Limb (tissue), 2 donors: ENCODE results near the gene GTPBP1.

ENCODE experiments used
- DNase-seq, 2 donors: peaks; one replicate each; pipeline ENCODE4 v3.0.0-alpha.2; 2016; ENCODE audit errors: extremely low spot score in 2 of 2

GTPBP1 gene

DNA sequence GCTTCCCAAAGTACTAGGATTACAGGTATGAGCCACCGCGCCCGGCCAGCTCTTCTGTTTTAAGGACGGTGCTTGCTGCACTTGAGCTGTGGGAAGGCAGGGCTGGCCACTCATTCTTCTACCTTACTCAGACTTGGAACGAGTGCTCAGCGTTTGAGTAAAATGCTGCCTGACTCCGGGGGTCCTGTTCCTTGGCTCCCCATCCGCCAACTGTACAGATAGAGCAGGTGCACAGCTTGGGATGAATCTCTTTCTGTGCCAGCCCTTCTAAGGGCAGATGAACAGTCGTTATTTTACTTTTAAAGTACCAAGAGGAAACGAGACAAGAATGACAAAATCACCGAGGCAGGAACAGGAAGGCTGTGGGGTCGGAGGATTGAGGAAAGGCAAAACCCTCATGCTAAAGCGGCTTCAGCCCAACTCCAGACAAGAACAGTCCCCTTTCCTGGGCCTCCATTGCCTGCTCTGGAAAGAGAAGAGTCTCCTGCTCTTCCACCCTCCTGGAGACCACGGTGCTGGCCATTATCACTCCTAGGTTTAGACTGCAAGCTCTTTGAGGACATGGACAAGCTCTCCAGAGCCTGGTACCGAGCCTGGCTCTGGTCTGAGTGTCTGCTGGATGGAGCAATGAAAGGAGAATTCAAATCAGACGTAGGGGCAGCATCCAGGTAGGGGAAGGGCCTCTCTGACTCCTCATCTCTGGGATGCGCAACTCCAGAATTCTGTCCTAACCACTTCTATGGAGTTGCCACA, 51.1 kb downstream of the GTPBP1 start:
- DNase-seq = no peak

DNA sequence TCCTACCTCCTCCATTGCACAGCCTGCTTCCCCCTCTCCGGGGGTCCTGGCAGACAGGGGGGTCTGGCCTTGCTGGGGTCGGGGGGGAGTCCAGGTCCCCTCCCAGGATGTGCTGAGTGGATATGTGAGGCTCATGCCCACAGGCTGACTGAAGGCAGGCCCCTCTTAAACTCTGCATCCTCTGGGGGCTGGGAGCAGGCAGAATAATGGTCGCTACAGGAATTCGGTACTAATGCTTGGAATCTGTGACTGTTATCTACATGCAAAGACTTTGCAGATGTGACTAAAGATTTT, 51.7 kb downstream of the GTPBP1 start:
- DNase-seq = no peak

DNA sequence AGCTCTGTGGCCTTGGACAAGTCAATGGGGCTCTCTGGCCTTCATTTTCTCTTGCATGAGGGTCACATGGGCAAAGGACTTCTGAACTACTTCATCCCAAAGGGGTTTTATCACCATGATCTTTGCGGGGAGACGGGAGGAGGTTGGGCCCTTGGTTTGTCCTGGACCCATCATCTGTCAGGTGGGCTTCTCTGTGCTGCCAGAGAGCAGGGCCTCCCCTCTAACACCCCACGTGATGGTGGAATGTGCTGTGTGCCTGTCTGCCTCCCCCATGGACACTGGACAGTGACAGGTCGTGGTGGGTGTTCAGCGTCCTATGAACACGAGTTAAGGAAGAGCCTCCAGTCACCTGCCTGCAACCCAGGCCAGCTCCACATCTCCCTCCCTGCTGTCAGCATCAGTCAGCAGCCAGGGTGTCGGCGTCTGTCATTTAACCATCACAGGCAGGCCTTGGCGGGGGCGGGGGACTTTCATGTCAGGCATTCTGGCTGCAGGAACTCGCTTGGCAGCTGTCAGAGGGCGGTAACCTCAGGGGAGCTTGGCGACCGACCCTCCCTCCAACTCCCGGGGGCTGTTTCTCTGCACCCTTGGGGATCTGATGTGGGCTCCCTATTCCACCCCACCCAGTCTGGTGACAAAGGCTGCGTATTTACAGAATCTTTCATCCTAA, 52.7 kb downstream of the GTPBP1 start:
- no peak for DNase-seq

DNA sequence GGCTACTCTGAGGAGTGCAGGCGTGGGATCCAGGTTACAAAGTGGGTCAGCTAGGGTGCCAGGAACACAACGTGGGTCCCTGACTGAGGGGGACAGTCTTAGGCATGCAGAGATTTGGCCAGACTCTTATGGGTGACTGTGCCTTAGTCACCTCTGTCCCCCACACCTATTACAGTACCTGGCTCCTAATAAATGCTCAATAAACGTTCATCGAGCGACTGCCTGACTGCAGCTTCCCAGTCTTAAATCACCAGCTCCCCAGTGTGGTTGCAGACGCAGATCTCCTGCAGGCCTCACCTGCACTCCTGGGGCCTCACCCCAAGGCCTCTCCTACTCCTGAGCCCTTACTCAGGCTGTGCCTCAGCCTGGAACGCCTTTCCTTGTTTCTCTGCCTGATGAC, 53.3 kb downstream of the GTPBP1 start:
- no peak for DNase-seq

DNA sequence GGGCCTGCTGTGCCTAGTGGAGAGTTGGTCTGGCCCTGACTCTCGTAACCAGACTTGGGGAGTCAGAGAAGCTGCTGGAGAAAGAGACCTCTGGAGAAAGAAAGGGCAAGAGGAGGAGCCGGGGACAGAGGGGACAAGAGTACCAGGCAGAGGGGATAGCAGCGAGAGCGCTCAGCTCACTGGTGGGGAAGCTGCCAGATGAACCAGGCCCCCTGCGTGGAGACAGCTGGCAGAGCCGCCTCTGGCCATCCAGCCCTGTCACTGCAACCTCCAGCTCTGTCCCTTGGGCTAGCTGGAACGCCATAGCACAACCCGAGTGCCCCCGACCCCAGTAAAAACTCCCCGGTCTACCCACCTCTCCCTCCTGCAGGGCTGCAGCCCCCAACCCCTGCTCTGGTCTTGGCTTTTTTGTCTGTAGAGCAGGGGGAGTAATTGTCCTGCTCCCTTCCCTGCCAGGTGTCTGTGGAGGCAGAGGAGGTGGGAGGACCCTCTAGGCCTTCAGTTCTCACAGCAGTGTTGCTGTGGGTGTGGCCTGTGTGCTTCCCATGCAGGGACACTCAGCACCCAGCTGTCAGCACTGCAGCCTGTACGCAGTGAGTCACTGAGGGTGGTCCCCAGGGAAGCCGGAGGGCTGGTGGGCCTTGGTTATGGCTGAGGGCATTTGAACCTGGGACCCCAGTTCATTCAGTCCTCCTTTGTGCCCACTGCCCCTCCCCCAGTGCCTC, 54.9 kb downstream of the GTPBP1 start:
- DNase-seq = no peak

DNA sequence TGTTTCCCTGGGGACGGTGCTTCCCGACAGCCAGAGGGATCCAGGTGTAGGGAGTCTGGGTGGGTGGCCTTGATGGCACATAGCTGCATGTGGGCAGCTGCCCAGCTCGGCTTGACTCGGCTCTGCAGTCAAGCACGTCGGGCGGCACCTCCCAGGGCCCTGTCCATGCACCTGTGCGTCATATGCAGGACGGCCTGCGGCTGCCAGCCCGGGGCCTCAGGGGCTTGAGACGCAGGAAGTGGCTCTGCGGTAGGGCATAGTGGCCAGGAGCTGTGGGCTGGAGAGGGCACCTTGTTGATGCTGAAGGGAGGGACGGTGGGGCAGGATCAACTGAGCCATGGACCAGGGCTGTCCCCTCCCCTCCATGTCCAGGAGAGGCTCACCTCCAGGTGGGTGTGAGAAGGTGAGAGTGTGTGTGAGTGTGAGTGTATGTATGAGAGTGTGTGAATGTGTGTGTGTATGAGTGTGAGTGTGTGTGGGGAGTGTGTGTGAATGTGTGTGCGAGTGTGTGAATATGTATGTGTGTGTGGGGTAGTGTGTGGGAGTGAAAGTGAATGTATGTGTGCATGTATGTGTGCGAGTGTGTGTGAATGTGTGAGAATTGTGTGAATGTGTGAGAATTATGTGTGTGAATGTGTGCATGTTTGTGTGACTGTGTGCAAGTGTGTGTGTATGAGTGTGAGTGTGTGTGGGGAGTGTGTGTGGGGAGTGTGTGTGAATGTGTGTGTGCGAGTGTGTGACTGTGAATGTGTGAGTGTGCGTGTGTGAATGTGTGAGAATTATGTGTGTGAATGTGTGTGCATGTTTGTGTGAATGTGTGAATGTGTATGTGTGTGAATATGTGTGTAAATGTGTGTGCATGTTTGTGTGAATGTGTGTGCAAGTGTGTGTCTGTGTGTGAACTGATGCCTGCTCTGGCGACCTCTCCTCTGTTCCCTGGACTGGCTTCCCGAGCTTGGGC, 55.7 kb downstream of the GTPBP1 start:
- no peak for DNase-seq

DNA sequence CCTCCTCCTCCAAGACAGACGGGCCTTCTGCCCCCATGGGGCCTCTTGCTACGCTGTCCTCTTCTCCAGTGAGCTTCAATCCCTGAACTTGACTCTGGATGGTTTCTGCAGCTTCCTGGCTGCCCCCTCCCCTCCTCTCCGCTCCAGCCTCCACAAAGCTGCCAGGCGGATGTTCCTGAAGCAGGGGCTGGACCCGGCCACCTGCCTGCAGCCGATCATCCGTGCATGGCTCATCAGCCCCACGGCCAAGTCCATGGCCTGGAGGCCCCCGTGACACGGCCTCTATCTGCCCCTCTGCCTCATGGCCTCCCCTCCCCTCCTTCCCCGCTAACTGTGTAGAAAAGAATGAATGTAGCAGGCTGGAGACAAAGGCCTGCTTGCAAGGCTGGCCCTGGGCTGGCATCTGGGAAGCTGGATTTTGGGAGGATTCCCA, 56.8 kb downstream of the GTPBP1 start:
- no peak for DNase-seq

DNA sequence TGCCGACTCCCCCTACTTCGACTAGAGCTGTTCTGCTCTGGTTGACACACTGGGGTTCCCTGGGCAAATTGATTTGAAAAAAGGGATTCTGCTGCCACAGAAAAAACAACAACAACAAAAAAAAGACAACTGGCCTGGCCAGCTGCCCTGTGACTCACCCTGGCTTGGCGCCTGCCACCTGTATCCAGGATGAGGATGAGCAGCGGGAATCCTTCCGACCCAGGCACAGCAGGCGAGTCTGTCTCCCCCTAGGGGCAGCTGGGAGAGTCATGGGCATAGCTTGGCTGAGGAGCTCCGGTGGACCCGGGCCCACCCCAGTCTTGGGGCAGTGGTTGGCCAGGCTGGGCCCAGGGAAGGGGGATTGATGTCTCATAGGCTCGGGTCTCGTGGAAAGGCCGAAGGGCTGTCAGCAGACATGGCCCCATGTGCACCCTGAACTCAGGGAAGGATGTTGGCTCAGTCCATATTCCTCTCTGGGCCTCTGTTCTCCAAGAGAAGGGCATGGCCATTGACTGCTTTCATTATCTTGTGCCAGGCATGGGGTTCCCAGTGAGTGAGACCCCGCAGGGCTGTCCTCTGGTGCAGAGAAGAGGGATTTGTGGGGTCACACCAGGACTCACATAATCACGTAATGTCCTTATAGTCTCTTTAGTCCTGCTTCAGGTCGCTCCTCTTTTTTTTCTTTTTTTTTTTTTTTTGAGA, 60.5 kb downstream of the GTPBP1 start:
- no peak for DNase-seq

DNA sequence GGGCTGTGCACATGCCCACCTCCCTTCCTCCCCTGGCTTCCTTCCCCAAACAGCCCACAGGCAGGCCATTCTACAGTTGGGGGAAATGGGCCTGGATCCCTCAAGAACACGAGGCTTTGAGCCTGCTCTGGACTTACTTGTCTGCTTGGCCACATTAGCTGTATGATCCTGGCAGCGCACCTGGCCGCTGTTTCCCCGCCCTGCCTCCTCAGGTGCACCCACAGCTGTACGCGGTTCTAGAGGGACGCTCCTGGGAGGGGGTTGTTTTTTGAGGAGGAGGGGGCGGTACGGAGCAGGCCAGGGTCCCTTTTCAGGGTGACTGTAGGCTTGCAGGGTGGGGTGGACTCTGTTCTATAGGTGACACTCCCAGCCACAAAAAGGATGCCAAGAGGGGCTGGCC, 61.6 kb downstream of the GTPBP1 start:
- no peak for DNase-seq

DNA sequence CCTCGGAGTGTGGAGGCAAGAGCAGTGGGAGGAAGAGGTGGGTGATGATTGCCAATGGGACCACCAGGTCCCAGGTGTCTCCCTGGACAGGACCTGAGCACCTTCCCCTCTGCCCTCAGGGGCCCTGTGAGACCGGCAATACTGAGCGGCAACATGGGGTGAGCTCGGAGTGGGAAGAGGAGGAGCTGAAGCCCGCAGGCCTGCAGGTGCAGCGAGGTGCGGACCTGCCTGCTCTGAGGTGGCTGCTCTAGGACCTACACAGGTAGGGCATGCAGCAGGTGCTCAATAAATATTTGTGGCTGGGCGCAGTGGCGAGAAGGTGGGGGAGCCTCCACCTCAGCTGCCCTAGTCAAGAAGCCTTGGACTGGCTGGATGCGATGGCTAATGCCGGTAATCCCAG, 62.3 kb downstream of the GTPBP1 start:
- no peak for DNase-seq

DNA sequence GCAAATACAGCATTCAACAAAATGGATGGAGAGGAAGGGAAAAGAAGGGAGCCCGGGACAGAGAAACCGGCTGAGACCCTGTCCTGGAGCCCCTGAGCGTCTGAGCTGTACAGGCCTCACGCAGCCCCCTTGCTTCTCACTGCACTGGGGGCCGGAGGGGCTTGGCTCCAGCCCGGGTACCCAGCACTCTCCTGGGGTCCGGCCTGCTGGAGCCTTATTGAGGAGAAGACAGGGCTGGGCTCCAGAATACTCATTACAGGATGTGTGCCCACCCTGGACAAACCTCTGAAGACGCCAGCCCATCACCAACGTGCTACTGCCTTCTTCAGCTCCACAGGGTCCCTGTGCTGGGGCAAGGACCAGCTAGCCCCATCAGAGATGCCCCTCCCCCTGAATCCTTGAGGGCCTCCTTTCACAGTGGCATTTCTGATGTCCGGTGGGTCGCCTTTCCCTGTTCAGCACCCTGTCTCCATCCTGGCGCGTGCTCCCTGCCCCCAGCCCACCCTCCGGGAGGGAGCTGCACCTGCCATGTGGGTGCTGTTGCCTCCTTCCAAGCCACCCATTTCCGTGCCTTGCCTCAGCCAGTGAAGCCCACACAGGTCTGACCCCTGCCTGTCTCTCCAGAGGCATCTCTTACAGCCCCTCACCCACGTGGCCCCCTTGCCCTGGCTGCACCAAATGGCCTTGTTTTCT, 64.7 kb downstream of the GTPBP1 start:
- no peak for DNase-seq

DNA sequence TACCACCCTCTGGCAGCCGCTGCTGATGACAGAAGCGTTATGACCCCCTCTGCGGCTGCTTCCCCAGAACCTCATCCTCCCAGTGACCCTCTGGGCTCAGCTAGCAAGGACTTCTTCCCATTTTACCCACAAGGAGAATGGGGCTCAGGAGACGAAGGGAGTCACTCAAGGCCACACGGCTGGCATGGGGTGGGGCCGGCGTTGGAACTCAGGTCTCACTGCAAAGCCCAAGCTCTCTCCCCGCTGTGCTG, 66.8 kb downstream of the GTPBP1 start:
- DNase-seq = no peak

DNA sequence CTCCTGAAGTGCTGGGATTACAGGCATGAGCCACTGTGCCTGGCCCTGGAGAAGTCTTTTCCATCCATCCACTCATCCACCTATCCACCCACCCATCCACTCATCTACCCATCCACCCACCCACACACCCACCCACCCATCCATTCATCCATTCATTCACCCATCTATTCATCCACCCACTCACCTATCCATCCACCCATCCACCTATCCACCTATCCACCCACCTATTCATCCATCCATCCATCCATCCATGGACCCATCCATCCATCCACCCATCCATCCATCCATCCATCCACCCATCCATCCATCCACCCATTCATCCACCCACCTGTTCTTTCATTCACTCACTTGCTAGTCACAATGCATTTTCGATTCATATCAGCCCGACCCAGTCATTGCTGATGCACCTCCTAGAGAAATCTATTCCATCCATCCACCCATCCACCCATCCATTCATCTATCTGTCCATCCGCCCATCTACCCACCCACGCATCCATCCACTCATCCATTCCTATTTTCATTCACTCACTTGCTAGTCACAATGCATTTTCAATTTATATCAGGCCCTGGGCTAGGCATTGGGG, 67.7 kb downstream of the GTPBP1 start:
- no peak for DNase-seq

DNA sequence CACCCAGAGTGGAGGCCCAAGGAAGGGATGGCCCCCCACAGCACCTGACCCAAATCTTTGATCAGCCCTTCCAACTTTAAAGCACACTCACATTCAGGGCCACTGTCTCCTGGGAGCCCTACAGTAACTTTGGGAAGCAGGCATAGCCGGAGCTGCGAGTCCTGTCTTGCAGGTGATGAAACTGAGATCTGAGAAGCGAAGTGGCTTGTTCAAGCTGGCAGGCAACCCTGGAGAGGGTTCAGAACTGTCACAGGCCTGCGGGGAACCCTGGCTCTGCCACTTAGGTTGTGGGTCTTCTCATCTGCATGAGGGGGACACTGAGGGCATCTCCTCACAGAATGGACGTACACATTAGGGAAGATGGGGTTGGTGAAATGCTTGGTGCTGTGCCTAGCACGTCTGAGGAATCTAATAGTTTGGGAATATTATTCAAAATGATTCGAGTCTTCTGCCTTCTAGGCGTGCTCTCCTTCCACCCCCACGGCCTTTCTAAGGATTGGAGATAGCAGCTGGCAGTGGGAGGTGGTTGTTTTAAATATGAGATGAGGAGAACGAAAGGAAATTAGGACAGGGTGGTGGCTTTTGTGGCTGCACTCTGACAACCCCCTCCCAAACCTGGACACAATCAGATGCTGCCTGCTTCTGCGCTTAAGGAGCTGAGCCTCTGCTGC, 68.9 kb downstream of the GTPBP1 start:
- DNase-seq = no peak

DNA sequence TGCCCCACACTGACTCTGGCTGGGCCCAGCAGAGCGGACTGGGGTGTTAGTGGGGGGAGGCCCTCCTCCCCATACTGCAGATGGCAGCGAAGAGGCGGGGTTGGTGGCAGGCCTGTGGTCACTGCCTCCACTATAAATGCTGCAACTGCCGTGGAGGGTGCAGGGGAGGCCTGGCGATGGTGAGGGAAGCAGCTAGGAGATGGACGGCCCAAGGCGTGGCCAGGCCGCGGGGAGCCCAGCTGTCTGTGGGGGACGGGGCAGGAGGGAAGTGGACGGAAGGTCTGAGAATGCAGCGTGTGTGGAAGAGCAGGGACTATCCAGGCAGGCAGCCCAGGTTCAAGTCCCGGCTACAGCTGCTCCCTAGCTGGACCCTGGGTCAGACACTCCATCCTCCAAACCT, 69.9 kb downstream of the GTPBP1 start:
- no peak for DNase-seq

DNA sequence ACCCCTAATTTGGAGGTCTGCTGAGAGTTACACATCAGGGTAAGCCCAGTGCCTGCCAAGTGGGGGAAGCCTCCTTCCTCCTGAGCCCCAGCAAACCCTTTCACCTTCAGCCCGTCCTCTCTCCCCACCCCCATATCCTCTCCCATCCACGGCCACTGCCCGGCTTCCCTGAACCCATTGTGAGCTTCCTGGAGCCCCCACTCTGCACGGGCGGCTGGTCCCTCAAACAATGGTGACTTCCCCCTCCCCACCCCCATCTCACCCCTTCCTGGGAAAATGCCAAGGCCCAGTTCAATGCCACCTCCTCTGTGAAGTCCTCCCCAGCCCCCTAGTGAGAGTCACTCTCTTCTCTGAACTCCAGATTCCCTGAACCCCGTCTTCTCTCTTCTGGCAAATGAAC, 70.3 kb downstream of the GTPBP1 start:
- no peak for DNase-seq

DNA sequence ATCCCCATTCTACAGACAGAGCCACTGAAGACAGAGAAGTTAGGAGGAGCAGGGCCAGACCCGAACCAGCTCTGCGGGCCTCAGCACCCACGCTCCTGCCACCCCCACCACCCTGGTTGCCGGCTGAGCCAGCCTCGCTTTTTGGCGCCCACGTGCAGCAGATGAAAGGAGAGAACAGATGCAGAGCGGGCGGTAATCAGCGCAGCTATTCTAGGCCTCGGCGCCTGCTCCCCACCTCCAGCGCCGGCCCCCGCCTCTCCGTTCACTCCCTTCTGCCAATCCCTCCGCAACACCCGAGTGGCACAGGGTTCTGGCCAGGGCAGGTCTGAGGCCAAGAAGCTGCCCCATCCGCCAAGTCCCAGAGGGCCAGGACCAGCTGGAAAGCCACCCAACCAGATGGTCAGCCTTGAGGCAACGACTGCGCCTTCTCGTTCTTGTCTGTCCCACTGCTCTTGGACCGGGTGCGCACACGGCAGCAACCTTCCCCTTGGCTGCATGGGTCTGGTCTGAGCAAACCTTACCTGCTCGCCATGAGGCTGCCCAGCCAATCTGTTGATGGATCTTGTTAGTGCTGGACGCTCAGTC, 71.4 kb downstream of the GTPBP1 start:
- DNase-seq = no peak

DNA sequence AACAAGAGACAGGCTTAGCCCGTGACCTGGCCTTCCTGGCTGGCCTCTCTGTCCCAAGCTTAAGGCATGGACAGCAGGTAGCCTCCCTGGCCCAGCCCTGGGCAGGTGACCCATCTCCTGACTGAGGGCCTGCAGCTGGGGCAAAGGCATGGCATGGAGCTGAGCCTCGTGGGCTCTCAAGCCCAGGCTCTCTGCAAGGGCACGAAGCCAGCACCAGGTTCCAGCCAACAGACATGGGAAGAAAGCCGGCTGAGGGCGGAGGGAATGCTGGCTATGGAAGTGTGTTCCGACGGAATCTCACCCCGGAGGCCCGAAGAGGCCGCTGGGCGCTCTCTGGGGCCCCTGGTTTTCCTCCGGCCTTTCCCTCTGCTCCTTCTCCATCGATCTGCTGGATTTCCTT, 75.3 kb downstream of the GTPBP1 start:
- no peak for DNase-seq

DNA sequence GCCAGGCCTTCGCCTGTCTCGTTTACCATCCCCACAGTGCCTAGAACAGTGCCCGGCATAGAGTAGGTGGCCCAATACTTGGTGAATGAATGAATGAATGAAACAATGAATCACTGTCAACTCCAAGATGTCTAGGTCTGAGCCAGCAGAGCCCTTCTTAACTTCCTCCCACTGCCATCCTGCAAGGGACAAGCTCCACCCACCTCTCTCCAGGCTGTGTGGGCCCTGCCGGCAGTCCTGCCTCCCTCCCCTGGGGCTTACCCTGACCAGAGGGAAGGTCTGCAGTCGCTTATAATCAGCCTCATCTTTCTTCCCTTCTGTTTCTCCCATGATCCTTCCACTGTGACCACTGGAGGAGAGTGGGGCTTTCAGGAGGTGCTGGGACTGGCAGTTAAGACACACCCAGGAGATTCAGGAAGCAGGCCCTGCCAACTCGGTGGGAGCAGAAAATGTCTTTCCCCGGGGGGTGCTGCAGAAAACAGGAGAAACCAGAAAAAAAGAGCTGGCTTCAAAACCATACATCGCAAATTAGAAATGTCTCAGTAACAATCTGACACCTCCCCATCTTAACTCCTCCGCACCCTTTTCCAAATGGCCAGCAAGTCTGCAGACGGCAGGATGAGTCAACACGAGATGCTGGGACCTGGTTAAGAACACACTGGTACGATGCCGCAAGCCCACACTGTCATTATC, 76.8 kb downstream of the GTPBP1 start:
- no peak for DNase-seq
